ENCODE results near the gene CNBD2.
"Not testable (repeated sequence)": the region's sequence is repeated elsewhere in the genome, so short reads cannot be mapped to it uniquely, and the experiment has no call there.

Gene CNBD2

GRCh38 chr20:35967979-35968640 is at the start of gene CNBD2:
CNBD2 (plus strand) TSS chr20:35968590; CDS start chr20:35968763, 173 bp downstream.
- DNase-seq (ENCODE audit: low read depth): no peak

- DNase-seq (ENCODE audit: low read depth): no peak
Measured at GRCh38 chr20:35920523-35920922, 47.9 kb upstream of the CNBD2 start.

GRCh38 chr20:35929301-35929700 is 39.1 kb upstream of the CNBD2 start:
- no peak for DNase-seq (ENCODE audit: low read depth)

- DNase-seq (ENCODE audit: low read depth): no peak
Measured at GRCh38 chr20:35934050-35934449, 34.3 kb upstream of the CNBD2 start.

GRCh38 chr20:35939264-35939663 is 29.1 kb upstream of the CNBD2 start:
- DNase-seq (ENCODE audit: low read depth): peak; percentile 22

- no peak for DNase-seq (ENCODE audit: low read depth)
Measured at GRCh38 chr20:35941620-35942019, 26.8 kb upstream of the CNBD2 start.

GRCh38 chr20:35942243-35942642 is 26.1 kb upstream of the CNBD2 start:
- DNase-seq (ENCODE audit: low read depth): no peak

- DNase-seq (ENCODE audit: low read depth): peak; percentile 30
Measured at GRCh38 chr20:35947489-35947888, 20.9 kb upstream of the CNBD2 start.

GRCh38 chr20:35947907-35948306 is 20.5 kb upstream of the CNBD2 start:
- no peak for DNase-seq (ENCODE audit: low read depth)

- no peak for DNase-seq (ENCODE audit: low read depth)
Measured at GRCh38 chr20:35950093-35950492, 18.3 kb upstream of the CNBD2 start.

- DNase-seq (ENCODE audit: low read depth): not testable (repeated sequence)
Measured at GRCh38 chr20:35952080-35952479, 16.3 kb upstream of the CNBD2 start.

- peak; percentile 54 for DNase-seq (ENCODE audit: low read depth)
Measured at GRCh38 chr20:35952480-35953386, 15.7 kb upstream of the CNBD2 start.

- DNase-seq (ENCODE audit: low read depth): peak; percentile 61
Measured at GRCh38 chr20:35953387-35954199, 14.8 kb upstream of the CNBD2 start.

GRCh38 chr20:35954200-35954906 is 14.0 kb upstream of the CNBD2 start, which contains the start of gene SCAND1:
SCAND1 (minus strand) TSS chr20:35954502; CDS start chr20:35954284, 218 bp downstream.
- peak; percentile 96 for DNase-seq (ENCODE audit: low read depth)

- DNase-seq (ENCODE audit: low read depth): peak; percentile 51
Measured at GRCh38 chr20:35954907-35955251, 13.5 kb upstream of the CNBD2 start.

GRCh38 chr20:35956616-35957015 is 11.8 kb upstream of the CNBD2 start:
- DNase-seq (ENCODE audit: low read depth): no peak

- DNase-seq (ENCODE audit: low read depth): not testable (repeated sequence)
Measured at GRCh38 chr20:35959291-35959690, 9.1 kb upstream of the CNBD2 start.

GRCh38 chr20:35963878-35964277 is 4.5 kb upstream of the CNBD2 start:
- DNase-seq (ENCODE audit: low read depth): no peak

- DNase-seq (ENCODE audit: low read depth): no peak
Measured at GRCh38 chr20:35968930-35969329, 540 bp downstream of the CNBD2 start.

GRCh38 chr20:35971981-35972380 is 3.6 kb downstream of the CNBD2 start:
- no peak for DNase-seq (ENCODE audit: low read depth)

- DNase-seq (ENCODE audit: low read depth): peak; percentile 32
Measured at GRCh38 chr20:35972462-35972861, 4.1 kb downstream of the CNBD2 start.

GRCh38 chr20:35974256-35974655 is 5.9 kb downstream of the CNBD2 start:
- no peak for DNase-seq (ENCODE audit: low read depth)
